GM12875 (cell line): ENCODE data around the gene ARHGEF10L.

Experiments
- H3K4me3 ChIP-seq: one replicate; pipeline ENCODE4 v1.5.1; 2011; ENCODE audit warnings: low read depth, low read length, control low read depth
- CTCF ChIP-seq: IDR thresholded peaks from 2 replicates; pipeline ENCODE4 v1.5.1; 2011; ENCODE audit warnings: low read depth, mild to moderate bottlenecking, control low read depth, inconsistent platforms, low read length, moderate library complexity, borderline replicate concordance; ENCODE audit not compliant: insufficient read depth

Gene ARHGEF10L

GRCh38 chr1:17596651-17597509 is 57.4 kb downstream of the ARHGEF10L start:
- TF ChIP-seq CTCF = no peak
- H3K4me3 ChIP-seq = no peak overlapping the region

GRCh38 chr1:17597651-17598050 is 58.2 kb downstream of the ARHGEF10L start:
- H3K4me3 ChIP-seq = no peak overlapping the region
- no peak for TF ChIP-seq CTCF

- H3K4me3 ChIP-seq = no peak overlapping the region
These were observed 58.8 kb downstream of the ARHGEF10L start for GRCh38 chr1:17598251-17598650.

GRCh38 chr1:17599291-17599953 is 59.9 kb downstream of the ARHGEF10L start:
- no peak for TF ChIP-seq CTCF
- H3K4me3 ChIP-seq = no peak overlapping the region

More at GRCh38 chr1:17598251-17598650, 58.8 kb downstream of the ARHGEF10L start:
- TF ChIP-seq CTCF = no peak

GRCh38 chr1:17599954-17600300 is 60.4 kb downstream of the ARHGEF10L start:
- TF ChIP-seq CTCF = no peak
- no peak overlapping the region for H3K4me3 ChIP-seq

- no peak overlapping the region for H3K4me3 ChIP-seq
- no peak for TF ChIP-seq CTCF
These were observed 60.8 kb downstream of the ARHGEF10L start for GRCh38 chr1:17600321-17600720.

GRCh38 chr1:17601643-17602382 is 62.3 kb downstream of the ARHGEF10L start:
- TF ChIP-seq CTCF = no peak
- H3K4me3 ChIP-seq = no peak overlapping the region
